Measurements from ENCODE around the gene SCN4A. TPM values are rescaled to one million over a fixed set of nuclear protein-coding genes. Genes with fewer than 3 reads are reported as not detected.

Gene SCN4A
- total and polyA plus RNA-seq, 2 of the 13 experiments (the other 11 are each of a cell fraction or from before 2014, with no cell fraction given): 0.02 to 0.03 TPM

DNA sequence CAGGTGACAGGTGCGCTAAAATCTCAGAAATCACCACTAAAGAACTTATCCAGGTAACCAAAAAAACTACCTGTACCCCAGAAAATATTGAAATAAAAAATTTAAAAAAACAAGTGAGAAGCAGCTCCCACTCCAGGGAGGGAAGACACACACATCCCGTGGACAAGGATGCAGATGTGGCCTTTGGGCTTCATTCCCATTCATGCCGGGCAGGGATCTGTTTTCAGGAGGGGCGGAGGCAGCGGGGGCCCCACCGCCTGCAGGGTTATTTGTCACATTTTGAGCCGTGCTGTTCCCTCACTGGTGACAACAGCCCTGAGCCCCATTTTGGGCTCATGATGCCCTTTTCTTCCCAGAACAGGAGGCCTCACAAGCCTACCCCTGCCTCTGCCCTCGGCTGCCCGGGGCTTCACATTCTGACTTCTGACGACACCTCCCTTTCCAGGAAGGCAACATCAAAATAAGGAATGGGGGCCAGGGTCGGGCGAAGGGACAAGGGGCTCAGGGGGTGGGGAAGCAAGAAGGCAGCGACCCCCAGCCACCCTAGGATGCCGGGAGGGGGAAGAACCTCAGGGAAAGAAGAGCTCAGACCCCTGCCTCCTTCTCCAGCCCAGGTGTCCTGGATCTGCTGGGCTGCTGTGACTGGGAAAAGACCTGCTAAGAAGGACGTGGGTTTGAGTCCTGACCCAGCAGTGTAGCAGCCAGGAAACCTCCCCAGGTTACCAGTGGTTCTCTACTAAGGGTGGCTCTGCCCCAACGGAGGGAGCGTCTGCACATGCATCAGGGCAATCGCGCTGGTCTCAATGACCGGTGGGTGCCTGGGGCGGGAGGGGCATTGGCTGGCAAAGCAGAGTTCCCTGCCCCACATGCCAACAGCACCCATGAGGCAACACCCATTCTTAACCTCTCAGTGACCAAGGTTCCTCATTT, 38.3 kb downstream of the SCN4A start (continued):
- TF ChIP-seq, protein P1, sequence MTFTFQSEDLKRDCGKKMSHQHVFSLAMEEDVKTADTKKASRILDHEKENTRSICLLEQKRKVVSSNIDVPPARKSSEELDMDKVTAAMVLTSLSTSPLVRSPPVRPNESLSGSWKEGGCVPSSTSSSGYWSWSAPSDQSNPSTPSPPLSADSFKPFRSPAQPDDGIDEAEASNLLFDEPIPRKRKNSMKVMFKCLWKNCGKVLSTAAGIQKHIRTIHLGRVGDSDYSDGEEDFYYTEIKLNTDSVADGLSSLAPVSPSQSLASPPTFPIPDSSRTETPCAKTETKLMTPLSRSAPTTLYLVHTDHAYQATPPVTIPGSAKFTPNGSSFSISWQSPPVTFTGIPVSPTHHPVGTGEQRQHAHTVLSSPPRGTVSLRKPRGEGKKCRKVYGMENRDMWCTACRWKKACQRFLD (CRISPR knock-in tag; IDR thresholded peaks at IDR 0.05; ENCODE audit: borderline replicate concordance): no peak
- TF ChIP-seq ZMAT3 (CRISPR knock-in tag; conservative IDR thresholded peaks at IDR 0.05): no peak
- TF ChIP-seq EHMT2 (IDR thresholded peaks at IDR 0.05; ENCODE audit: borderline replicate concordance, low read depth, low read length): no peak
- TF ChIP-seq, protein P2, sequence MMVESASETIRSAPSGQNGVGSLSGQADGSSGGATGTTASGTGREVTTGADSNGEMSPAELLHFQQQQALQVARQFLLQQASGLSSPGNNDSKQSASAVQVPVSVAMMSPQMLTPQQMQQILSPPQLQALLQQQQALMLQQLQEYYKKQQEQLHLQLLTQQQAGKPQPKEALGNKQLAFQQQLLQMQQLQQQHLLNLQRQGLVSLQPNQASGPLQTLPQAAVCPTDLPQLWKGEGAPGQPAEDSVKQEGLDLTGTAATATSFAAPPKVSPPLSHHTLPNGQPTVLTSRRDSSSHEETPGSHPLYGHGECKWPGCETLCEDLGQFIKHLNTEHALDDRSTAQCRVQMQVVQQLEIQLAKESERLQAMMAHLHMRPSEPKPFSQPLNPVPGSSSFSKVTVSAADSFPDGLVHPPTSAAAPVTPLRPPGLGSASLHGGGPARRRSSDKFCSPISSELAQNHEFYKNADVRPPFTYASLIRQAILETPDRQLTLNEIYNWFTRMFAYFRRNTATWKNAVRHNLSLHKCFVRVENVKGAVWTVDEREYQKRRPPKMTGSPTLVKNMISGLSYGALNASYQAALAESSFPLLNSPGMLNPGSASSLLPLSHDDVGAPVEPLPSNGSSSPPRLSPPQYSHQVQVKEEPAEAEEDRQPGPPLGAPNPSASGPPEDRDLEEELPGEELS (CRISPR knock-in tag; IDR thresholded peaks at IDR 0.05): no peak
- TF ChIP-seq NR3C1 (CRISPR knock-in tag; IDR thresholded peaks at IDR 0.05): no peak
- TF ChIP-seq, protein P3, sequence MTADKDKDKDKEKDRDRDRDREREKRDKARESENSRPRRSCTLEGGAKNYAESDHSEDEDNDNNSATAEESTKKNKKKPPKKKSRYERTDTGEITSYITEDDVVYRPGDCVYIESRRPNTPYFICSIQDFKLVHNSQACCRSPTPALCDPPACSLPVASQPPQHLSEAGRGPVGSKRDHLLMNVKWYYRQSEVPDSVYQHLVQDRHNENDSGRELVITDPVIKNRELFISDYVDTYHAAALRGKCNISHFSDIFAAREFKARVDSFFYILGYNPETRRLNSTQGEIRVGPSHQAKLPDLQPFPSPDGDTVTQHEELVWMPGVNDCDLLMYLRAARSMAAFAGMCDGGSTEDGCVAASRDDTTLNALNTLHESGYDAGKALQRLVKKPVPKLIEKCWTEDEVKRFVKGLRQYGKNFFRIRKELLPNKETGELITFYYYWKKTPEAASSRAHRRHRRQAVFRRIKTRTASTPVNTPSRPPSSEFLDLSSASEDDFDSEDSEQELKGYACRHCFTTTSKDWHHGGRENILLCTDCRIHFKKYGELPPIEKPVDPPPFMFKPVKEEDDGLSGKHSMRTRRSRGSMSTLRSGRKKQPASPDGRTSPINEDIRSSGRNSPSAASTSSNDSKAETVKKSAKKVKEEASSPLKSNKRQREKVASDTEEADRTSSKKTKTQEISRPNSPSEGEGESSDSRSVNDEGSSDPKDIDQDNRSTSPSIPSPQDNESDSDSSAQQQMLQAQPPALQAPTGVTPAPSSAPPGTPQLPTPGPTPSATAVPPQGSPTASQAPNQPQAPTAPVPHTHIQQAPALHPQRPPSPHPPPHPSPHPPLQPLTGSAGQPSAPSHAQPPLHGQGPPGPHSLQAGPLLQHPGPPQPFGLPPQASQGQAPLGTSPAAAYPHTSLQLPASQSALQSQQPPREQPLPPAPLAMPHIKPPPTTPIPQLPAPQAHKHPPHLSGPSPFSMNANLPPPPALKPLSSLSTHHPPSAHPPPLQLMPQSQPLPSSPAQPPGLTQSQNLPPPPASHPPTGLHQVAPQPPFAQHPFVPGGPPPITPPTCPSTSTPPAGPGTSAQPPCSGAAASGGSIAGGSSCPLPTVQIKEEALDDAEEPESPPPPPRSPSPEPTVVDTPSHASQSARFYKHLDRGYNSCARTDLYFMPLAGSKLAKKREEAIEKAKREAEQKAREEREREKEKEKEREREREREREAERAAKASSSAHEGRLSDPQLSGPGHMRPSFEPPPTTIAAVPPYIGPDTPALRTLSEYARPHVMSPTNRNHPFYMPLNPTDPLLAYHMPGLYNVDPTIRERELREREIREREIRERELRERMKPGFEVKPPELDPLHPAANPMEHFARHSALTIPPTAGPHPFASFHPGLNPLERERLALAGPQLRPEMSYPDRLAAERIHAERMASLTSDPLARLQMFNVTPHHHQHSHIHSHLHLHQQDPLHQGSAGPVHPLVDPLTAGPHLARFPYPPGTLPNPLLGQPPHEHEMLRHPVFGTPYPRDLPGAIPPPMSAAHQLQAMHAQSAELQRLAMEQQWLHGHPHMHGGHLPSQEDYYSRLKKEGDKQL (CRISPR knock-in tag; IDR thresholded peaks at IDR 0.05; ENCODE audit: low read depth): no peak
- TF ChIP-seq, protein P4, sequence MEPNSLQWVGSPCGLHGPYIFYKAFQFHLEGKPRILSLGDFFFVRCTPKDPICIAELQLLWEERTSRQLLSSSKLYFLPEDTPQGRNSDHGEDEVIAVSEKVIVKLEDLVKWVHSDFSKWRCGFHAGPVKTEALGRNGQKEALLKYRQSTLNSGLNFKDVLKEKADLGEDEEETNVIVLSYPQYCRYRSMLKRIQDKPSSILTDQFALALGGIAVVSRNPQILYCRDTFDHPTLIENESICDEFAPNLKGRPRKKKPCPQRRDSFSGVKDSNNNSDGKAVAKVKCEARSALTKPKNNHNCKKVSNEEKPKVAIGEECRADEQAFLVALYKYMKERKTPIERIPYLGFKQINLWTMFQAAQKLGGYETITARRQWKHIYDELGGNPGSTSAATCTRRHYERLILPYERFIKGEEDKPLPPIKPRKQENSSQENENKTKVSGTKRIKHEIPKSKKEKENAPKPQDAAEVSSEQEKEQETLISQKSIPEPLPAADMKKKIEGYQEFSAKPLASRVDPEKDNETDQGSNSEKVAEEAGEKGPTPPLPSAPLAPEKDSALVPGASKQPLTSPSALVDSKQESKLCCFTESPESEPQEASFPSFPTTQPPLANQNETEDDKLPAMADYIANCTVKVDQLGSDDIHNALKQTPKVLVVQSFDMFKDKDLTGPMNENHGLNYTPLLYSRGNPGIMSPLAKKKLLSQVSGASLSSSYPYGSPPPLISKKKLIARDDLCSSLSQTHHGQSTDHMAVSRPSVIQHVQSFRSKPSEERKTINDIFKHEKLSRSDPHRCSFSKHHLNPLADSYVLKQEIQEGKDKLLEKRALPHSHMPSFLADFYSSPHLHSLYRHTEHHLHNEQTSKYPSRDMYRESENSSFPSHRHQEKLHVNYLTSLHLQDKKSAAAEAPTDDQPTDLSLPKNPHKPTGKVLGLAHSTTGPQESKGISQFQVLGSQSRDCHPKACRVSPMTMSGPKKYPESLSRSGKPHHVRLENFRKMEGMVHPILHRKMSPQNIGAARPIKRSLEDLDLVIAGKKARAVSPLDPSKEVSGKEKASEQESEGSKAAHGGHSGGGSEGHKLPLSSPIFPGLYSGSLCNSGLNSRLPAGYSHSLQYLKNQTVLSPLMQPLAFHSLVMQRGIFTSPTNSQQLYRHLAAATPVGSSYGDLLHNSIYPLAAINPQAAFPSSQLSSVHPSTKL (CRISPR knock-in tag; IDR thresholded peaks at IDR 0.05): no peak
- no peak for TF ChIP-seq NFIC (IDR thresholded peaks at IDR 0.05; ENCODE audit: low read length)
- TF ChIP-seq, protein P5, sequence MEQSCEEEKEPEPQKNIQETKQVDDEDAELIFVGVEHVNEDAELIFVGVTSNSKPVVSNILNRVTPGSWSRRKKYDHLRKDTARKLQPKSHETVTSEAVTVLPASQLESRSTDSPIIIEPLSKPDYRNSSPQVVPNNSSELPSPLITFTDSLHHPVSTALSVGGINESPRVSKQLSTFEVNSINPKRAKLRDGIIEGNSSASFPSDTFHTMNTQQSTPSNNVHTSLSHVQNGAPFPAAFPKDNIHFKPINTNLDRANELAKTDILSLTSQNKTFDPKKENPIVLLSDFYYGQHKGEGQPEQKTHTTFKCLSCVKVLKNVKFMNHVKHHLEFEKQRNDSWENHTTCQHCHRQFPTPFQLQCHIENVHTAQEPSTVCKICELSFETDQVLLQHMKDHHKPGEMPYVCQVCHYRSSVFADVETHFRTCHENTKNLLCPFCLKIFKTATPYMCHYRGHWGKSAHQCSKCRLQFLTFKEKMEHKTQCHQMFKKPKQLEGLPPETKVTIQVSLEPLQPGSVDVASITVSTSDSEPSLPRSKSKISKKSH (CRISPR knock-in tag; IDR thresholded peaks at IDR 0.05; ENCODE audit: borderline replicate concordance): no peak
- no peak for TF ChIP-seq ZSCAN21 (CRISPR knock-in tag; IDR thresholded peaks at IDR 0.05; ENCODE audit: borderline replicate concordance)

Measured in HepG2 (cell line).